ENCODE results near the gene IRF2BP1. TPM values are rescaled to one million over a fixed set of nuclear protein-coding genes. Genes with fewer than 3 reads are reported as not detected.

The IRF2BP1 gene
- total RNA-seq, 2 donors from 2014 or later = 14.5 to 18.2 TPM

DNA sequence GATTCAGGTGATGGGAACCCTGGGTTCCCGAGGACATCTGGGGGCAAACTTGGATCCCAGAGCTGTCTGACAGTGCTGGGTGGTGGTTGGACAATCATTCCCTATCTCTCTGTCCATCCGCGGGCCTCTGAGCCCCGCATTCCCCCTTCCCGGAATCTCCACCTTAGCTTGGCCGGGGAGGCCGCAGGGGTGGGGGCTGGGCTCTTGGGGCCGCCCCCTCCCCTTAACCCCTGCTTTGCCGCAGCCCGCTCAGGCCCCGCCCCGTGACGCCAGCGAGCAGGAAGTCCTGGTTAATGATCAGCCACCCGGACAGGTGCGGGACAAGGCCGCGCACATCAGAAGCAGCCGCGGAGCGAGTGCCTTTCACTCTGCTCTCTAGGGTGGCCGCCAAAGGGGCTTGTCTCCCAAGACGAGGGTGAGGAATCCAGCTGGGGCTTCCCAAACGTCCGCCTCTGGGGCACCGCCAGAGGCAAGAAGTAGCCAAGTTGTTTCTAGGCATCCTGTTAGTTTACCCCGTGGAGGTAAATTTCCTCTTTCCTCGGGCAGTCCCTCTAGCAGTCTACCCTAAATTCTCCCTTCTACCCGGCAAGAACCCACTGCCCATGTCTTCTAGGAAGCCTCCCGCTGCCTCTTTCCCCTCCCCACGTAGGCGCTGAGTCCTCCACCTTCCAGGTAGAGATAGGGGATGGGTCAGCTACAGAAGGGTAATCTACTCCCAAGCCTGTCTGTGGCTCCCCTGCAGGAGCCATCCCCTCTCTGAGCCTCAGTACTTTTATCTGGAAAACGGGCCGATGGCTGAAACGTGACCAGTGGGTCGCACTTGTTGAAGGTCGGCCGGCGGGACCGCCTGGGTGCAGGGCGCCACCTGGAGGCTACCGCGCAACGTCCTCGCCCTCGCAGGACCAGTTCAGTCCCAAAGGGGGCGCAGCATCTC, 3.0 kb downstream of the IRF2BP1 start:
- peak overlapping the region; percentile 58 for H3K4me3 Mint-ChIP-seq
- H3K4me1 Mint-ChIP-seq (ENCODE audit: low read depth in 2 of 2) = peaks cover 28 to 32% of the 10 kb centered on the region in 2 donors
- peak; percentile 85 for DNase-seq (ENCODE audit: low spot score)
- peak overlapping the region in 1 of 2 donors; percentile 25 for H3K27ac Mint-ChIP-seq
- H3K27me3 Mint-ChIP-seq = peaks cover 0 to 5% of the 10 kb centered on the region in 2 donors
- H3K9me3 Mint-ChIP-seq = no peaks in the 10 kb centered on the region
- ATAC-seq = peak; percentile 42 to 62
- no peaks in the 10 kb centered on the region for H3K36me3 Mint-ChIP-seq

DNA sequence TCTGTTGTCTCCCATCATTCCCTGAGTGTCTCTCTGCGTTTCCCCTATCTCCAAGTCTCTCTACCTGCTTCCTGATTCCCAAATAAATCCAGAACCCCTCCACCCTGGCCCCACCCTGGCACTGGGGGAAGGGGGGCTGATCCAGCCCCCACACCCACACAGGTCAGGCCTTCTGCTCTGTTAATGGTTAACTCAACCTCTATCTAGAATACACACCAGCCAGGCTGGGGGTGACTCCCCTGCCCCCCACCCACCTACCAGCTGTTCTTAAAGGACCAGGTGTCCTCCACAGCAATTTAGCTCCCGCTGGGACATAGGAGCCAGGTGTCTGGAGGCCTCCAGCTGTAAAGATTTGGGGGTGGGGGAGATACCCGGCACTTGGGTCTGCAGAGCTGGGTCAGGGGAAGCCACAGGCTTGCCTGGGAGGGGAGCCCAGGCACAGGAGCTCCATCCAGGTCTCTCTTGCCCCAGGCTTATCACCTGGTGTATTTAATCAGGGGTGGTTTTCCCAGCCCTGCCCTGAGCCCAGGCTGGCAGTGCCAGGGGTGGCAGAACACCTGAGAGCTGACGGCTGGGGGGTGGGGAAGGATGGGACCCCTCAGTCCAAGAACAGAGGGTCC, 3.9 kb downstream of the IRF2BP1 start:
- ATAC-seq = no peak
- Mint-ChIP-seq H3K27me3 (peaks cover 0 to 7% of the 10 kb centered on the region in 2 donors), H3K9me3 (no peaks in the 10 kb centered on the region)

DNA sequence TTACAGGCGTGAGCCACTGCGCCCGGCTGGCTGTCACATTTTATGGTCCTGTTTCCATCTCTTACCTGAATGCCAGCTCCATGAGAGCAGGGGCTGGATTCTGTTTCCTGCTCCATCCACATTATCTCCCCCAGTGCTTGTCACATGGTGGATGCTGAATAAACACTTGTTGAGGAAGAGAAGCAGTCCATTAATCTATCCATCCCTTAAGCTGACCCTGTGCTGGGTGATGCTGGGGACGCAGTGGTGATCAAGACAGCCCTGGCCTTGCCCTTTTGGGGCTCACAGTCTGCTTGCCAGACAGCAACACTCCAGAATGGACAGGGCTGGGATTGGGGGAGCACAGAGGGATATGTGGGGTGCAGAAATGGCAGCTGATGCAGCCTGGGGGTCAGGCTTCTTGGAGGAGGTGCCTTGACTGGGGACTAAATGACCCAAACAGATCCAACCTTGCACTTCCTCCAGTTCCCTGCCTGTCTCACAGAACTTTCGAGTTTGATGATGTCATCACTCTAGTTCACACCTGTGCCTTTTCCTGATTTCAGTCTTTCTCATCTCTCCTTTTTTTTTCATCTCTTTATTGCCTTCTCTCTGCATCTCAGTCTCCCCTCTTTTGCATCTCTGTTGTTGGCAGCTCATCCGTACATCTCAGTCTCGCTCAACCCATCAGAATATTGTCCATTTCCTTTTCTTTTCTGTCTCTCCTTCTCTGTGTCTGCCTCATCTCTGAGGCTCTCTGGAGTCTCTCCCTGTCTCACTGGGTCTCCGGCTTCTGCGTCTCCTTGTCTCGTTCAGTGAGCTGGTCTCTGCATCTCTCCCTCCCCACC, 4.6 kb downstream of the IRF2BP1 start:
- ATAC-seq (no peak), DNase-seq (ENCODE audit: low spot score) (no peak)
- H3K36me3 Mint-ChIP-seq = no peaks in the 10 kb centered on the region
- peaks cover 2 to 9% of the 10 kb centered on the region in 2 donors for H3K27me3 Mint-ChIP-seq
- H3K4me1 Mint-ChIP-seq (ENCODE audit: low read depth in 2 of 2) = peaks cover 25 to 32% of the 10 kb centered on the region in 2 donors
- no peaks in the 10 kb centered on the region for H3K9me3 Mint-ChIP-seq
- no peak overlapping the region for H3K4me3 Mint-ChIP-seq
- no peak overlapping the region for H3K27ac Mint-ChIP-seq

More for the DNA sequence above, 3.9 kb downstream of the IRF2BP1 start:
- H3K4me3 Mint-ChIP-seq = no peak overlapping the region
- H3K4me1 Mint-ChIP-seq (ENCODE audit: low read depth in 2 of 2) = peaks cover 28 to 35% of the 10 kb centered on the region in 2 donors
- H3K36me3 Mint-ChIP-seq = no peaks in the 10 kb centered on the region
- no peak for DNase-seq (ENCODE audit: low spot score)
- H3K27ac Mint-ChIP-seq = no peak overlapping the region

DNA sequence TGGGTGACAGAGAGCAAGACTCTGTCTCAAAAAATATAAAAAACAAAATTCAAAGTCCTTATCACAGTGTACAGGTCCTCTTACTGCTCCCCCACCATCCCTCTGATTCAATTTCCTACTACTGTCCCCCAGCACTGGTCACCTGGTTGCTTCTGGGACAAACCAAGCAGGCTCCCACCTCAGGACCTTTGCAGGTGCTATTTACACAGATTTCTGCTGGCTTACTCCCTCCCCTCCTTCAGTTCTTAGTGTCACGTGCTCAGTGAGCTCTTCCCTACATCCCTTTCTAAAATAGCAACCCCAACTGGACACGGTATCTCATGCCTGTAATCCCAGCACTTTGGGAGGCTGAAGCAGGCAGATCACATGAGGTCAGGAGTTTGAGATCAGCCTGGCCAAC, 6.0 kb downstream of the IRF2BP1 start:
- Mint-ChIP-seq H3K27me3 (peaks cover 11 to 12% of the 10 kb centered on the region in 2 donors), H3K36me3 (no peaks in the 10 kb centered on the region), H3K9me3 (no peaks in the 10 kb centered on the region), H3K4me1 (ENCODE audit: low read depth in 2 of 2) (peaks cover 27 to 32% of the 10 kb centered on the region in 2 donors), H3K27ac (no peak overlapping the region), H3K4me3 (no peak overlapping the region)
- ATAC-seq = no peak
- no peak for DNase-seq (ENCODE audit: low spot score)

DNA sequence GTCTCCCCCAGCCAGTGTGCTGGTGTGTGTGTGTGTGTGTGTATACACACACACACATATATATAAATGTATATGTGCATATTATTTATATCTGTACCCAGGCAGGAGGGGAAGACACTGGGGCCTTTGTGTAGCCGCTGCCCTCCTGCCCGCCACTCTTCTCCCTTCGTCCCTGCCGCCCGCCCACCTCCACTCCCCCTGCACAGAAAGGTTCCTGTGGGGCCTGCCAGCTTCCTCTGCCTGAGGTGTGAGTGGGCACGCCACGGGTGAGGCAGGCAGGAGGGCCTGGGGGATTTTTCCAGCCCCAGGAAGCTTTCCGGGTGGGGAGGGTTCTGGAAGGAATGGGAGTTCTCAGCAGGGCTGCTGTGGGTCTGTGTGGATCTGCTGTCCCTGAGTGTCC, 6.9 kb downstream of the IRF2BP1 start:
- peak overlapping the region in 1 of 2 donors; percentile 8 for H3K27ac Mint-ChIP-seq
- DNase-seq (ENCODE audit: low spot score) = no peak
- no peak overlapping the region for H3K4me3 Mint-ChIP-seq
- no peaks in the 10 kb centered on the region for H3K36me3 Mint-ChIP-seq
- H3K4me1 Mint-ChIP-seq (ENCODE audit: low read depth in 2 of 2) = peaks cover 27 to 32% of the 10 kb centered on the region in 2 donors
- H3K27me3 Mint-ChIP-seq = peaks cover 15 to 19% of the 10 kb centered on the region in 2 donors
- H3K9me3 Mint-ChIP-seq = no peaks in the 10 kb centered on the region
- ATAC-seq = no peak

DNA sequence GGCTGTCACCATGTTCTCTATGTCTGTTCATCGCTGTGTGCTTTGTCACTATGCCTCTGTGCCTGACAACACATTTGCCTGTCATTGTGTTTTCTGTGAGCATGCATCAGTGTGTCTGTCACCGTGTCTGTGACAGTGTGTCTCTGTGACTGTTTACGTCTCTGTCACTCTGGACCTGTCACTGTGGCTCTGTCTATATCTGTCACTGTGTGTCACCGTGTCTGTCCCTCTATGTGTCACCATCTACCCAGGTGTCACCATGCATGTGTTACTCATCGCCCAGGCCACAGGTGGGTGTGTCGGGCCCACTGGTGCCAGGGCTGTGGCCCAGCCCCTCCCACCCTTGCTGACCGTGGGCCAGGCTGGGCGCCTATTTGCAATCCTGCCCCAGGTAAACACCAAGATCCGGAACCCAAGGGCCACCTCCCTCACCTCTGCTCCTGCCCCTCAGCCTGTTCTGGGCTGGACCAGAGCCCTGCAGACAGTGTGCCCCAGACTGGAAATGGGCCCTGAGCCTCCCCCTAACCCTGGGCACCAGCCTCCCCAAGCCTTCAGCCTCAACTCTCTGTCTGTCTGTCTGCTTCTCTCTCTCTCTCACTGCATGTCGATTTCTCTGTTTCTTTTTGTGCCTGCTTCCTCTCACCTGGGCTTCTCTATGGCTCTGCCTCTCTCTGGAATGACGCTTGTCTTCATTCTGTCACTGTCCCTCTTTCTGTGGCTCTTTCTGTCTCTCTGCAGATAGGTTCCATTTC, 7.7 kb downstream of the IRF2BP1 start:
- H3K4me1 Mint-ChIP-seq (ENCODE audit: low read depth in 2 of 2) = peaks cover 22 to 27% of the 10 kb centered on the region in 2 donors
- H3K4me3 Mint-ChIP-seq = peak overlapping the region; percentile 8
- DNase-seq (ENCODE audit: low spot score) = no peak
- H3K36me3 Mint-ChIP-seq = no peaks in the 10 kb centered on the region
- H3K27me3 Mint-ChIP-seq = peaks cover 18 to 19% of the 10 kb centered on the region in 2 donors
- peak overlapping the region in 1 of 2 donors; percentile 8 for H3K27ac Mint-ChIP-seq
- ATAC-seq = peak in 1 of 2 donors; percentile 49
- H3K9me3 Mint-ChIP-seq = no peaks in the 10 kb centered on the region

DNA sequence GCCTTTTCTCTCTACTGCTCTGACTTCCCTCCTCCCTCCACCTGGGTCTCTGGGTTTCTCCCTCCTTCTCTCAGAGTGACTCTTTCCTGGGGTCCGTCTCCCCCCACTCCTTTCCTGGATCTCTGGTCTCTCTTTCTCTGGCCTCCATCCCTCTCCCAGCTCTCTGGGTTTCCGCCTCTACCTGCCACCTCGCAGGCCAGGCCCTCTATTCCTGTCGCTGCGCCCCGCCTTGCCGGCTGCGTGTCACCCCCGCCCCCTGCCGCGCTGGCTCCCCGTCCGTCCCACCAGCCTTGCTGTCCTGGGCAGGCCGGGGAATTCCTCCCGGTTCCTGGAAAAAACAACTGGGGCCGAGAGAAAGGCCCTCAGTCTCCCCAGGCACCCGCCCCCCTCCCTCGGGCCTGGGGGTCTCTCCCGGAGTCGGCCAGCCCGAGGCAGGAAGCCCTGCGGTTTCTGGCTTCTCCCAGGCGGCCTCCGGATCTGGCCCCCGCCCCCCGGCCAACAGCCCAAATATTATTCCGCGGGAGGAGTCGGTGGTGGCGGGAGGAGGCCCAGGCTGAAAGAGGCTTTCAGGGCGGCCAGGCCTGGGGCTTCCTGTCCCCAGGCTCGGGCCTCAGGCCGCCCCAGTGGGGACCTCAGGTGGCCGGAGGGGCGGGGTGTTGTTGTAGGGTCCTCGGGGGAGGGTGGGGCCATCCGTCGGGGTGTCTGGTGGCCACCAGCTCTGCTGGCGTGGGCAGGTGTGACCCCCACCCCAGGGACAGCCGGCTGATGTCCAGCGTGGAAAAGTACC, 9.3 kb downstream of the IRF2BP1 start:
- H3K4me1 Mint-ChIP-seq (ENCODE audit: low read depth in 2 of 2) = peaks cover 18 to 22% of the 10 kb centered on the region in 2 donors
- peak; percentile 58 to 80 for ATAC-seq
- no peaks in the 10 kb centered on the region for H3K9me3 Mint-ChIP-seq
- H3K27me3 Mint-ChIP-seq = peaks cover 16 to 19% of the 10 kb centered on the region in 2 donors
- H3K27ac Mint-ChIP-seq = peak overlapping the region; percentile 45 to 63
- H3K4me3 Mint-ChIP-seq = peak overlapping the region; percentile 51
- peak; percentile 75 for DNase-seq (ENCODE audit: low spot score)
- no peaks in the 10 kb centered on the region for H3K36me3 Mint-ChIP-seq

DNA sequence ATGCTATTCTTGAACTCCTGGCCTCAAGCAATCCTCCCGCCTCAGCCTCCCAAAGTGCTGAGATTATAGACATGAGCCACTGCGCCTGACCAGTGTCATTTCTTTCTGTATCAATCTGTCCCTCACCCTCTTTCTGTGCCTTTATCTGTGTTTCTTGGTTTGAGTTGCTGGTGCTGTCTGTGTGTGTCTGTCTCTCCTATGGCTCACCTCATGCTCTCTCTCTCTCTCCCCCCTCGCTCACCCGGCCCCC, 9.9 kb downstream of the IRF2BP1 start:
- H3K27me3 Mint-ChIP-seq = peaks cover 14 to 19% of the 10 kb centered on the region in 2 donors
- peak; percentile 19 to 49 for ATAC-seq

DNA sequence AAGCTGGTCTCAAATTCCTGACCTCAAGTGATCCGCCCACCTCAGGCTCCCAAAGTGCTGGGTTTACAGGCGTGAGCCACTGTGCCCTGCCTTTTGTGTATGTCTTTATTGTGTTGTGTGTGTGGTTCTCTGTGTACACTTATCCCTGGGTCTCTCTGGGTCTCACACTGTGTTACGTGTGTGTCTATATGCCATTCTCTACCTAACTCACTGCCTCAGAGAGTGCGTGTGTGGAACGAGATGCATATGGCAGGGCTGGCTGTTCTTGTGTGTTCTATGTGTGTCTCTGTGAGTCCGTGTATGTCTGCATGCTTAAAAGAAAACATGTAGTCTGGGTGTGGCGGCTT, 11.3 kb downstream of the IRF2BP1 start:
- Mint-ChIP-seq H3K9me3 (no peaks in the 10 kb centered on the region), H3K4me1 (ENCODE audit: low read depth in 2 of 2) (peaks cover 13 to 19% of the 10 kb centered on the region in 2 donors), H3K27me3 (peaks cover 14 to 19% of the 10 kb centered on the region in 2 donors), H3K36me3 (no peaks in the 10 kb centered on the region), H3K27ac (no peak overlapping the region), H3K4me3 (no peak overlapping the region)
- DNase-seq (ENCODE audit: low spot score) (no peak), ATAC-seq (no peak)

More for the DNA sequence above, 9.9 kb downstream of the IRF2BP1 start:
- H3K9me3 Mint-ChIP-seq = no peaks in the 10 kb centered on the region
- peak overlapping the region; percentile 51 for H3K4me3 Mint-ChIP-seq
- peak overlapping the region; percentile 45 to 63 for H3K27ac Mint-ChIP-seq
- H3K36me3 Mint-ChIP-seq = no peaks in the 10 kb centered on the region
- no peak for DNase-seq (ENCODE audit: low spot score)
- H3K4me1 Mint-ChIP-seq (ENCODE audit: low read depth in 2 of 2) = peaks cover 13 to 19% of the 10 kb centered on the region in 2 donors

DNA sequence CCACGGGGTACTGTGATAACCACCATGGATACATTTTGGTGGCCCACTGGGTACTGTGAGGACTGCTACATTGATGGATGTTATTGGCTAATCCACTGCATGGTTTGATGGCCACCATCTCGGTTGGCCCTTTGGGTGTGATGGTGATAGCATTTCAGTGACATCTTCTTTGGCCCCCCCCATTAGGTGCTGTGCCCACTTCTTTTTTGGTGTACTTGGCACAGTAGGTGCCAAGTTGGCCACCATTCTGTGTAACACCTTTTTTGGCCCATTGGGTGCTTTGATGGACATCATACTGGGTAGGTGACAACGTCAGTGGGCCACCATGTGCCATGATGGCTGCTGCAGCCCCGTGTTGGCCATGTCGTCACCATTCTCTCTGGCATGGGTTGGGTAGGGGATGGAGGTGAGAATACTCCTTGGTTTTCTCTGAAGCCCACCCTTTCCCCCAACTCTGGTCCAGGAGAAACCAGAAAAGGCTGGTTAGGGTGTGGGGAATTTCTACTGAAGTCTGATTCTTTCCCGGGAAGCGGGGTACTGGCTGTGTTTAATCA, 12.6 kb downstream of the IRF2BP1 start:
- no peak for ATAC-seq
- Mint-ChIP-seq H3K27ac (no peak overlapping the region), H3K9me3 (no peaks in the 10 kb centered on the region), H3K27me3 (peaks cover 14 to 19% of the 10 kb centered on the region in 2 donors), H3K36me3 (no peaks in the 10 kb centered on the region), H3K4me1 (ENCODE audit: low read depth in 2 of 2) (peaks cover 9 to 14% of the 10 kb centered on the region in 2 donors), H3K4me3 (no peak overlapping the region)
- no peak for DNase-seq (ENCODE audit: low spot score)

DNA sequence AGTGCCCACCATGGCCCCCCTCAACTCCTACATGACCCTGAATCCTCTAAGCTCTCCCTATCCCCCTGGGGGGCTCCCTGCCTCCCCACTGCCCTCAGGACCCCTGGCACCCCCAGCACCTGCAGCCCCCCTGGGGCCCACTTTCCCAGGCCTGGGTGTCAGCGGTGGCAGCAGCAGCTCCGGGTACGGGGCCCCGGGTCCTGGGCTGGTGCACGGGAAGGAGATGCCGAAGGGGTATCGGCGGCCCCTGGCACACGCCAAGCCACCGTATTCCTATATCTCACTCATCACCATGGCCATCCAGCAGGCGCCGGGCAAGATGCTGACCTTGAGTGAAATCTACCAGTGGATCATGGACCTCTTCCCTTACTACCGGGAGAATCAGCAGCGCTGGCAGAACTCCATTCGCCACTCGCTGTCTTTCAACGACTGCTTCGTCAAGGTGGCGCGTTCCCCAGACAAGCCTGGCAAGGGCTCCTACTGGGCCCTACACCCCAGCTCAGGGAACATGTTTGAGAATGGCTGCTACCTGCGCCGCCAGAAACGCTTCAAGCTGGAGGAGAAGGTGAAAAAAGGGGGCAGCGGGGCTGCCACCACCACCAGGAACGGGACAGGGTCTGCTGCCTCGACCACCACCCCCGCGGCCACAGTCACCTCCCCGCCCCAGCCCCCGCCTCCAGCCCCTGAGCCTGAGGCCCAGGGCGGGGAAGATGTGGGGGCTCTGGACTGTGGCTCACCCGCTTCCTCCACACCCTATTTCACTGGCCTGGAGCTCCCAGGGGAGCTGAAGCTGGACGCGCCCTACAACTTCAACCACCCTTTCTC, 13.6 kb downstream of the IRF2BP1 start:
- no peaks in the 10 kb centered on the region for H3K9me3 Mint-ChIP-seq

DNA sequence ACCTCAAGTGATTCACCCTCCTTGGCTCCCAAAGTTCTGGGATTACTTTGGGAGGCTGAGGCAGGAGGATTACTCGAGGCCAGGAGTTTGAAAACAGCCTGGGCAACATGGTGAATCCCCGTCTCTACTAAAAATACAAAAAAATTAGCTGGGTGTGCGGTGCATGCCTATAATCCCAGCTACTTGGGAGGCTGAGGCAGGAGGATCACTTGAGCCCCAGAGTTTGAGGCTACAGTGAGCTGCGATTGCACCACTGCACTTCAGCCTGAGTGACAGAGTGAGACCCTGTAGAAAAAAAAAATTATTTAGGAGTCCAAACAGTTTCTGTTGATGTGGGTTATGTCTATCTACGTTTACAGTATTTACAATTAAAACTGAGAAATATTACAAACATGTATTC, 15.1 kb downstream of the IRF2BP1 start:
- Mint-ChIP-seq H3K4me3 (no peak overlapping the region), H3K9me3 (no peaks in the 10 kb centered on the region), H3K27me3 (peaks cover 10 to 12% of the 10 kb centered on the region in 2 donors), H3K4me1 (ENCODE audit: low read depth in 2 of 2) (peaks cover 0 to under 1% of the 10 kb centered on the region in 2 donors), H3K36me3 (no peaks in the 10 kb centered on the region), H3K27ac (no peak overlapping the region)
- DNase-seq (ENCODE audit: low spot score) = no peak
- ATAC-seq = no peak

More for the DNA sequence above, 13.6 kb downstream of the IRF2BP1 start:
- DNase-seq (ENCODE audit: low spot score) (no peak), ATAC-seq (no peak)
- H3K36me3 Mint-ChIP-seq = no peaks in the 10 kb centered on the region
- H3K4me3 Mint-ChIP-seq = no peak overlapping the region
- H3K4me1 Mint-ChIP-seq (ENCODE audit: low read depth in 2 of 2) = peaks cover 8 to 9% of the 10 kb centered on the region in 2 donors
- peaks cover 14 to 19% of the 10 kb centered on the region in 2 donors for H3K27me3 Mint-ChIP-seq
- H3K27ac Mint-ChIP-seq = no peak overlapping the region

Data from natural killer cell treated with Interleukin-12 subunit alpha and Interleukin-12 subunit beta and Interleukin-15 and Interleukin-18, amount 100 ng/mL, for 72 hours (primary cell).